Vagina (tissue), 2 donors: ENCODE measurements around the gene KRTAP4-6. TPM values are rescaled to one million over a fixed set of nuclear protein-coding genes. Genes with fewer than 3 reads are reported as not detected.

ENCODE experiments used
- DNase-seq, 2 donors: peaks; one replicate each; pipeline ENCODE4 v3.0.0-alpha.2; 2017; ENCODE audit errors: extremely low spot score in 2 of 2
- H3K27ac ChIP-seq: fragments of 200-600 bp; sonication (generic); one replicate; pipeline ENCODE4 v1.5.1; 2019
- H3K27me3 ChIP-seq: fragments of 200-600 bp; sonication (generic); one replicate; pipeline ENCODE4 v1.5.1; 2019
- H3K36me3 ChIP-seq, 2 donors: fragments of 200-600 bp; sonication (generic); one replicate each; pipeline ENCODE4 v1.5.1; 2017 to 2019
- H3K4me1 ChIP-seq: fragments of 200-600 bp; sonication (generic); one replicate; pipeline ENCODE4 v1.5.1; 2019
- H3K4me3 ChIP-seq, 2 donors: fragments of 200-600 bp; sonication (generic); 1 replicate in 1 of 2; 2 replicates in 1 of 2; pipeline ENCODE4 v1.5.1; 2016 to 2019
- H3K9me3 ChIP-seq: fragments of 200-600 bp; sonication (generic); one replicate; pipeline ENCODE4 v1.5.1; 2019
- CTCF ChIP-seq, 3 experiments: fragments of 450-650 bp in 2 of 3; fragments of 200-600 bp in 1 of 3; sonication (generic) in 1 of 3; IDR thresholded peaks; one replicate each; pipeline ENCODE4 v1.5.1; 2017 to 2019; ENCODE audit warnings: antibody characterized with exemption in 3 of 3, mild to moderate bottlenecking in 2 of 3, moderate library complexity in 2 of 3
- POLR2A ChIP-seq, 2 donors: fragments of 450-650 bp; IDR thresholded peaks; one replicate each; pipeline ENCODE4 v1.6.1; 2017; ENCODE audit warnings: antibody characterized with exemption in 2 of 2, mild to moderate bottlenecking in 2 of 2, moderate library complexity in 2 of 2
- POLR2AphosphoS5 ChIP-seq, 2 donors: sonication (generic); formaldehyde crosslinking; IDR thresholded peaks; one replicate each; pipeline ENCODE4 v1.9.0; 2017; ENCODE audit warnings: antibody characterized with exemption in 2 of 2, mild to moderate bottlenecking in 2 of 2, low read depth in 1 of 2; ENCODE audit not compliant: insufficient read depth in 1 of 2
- intact Hi-C: fragments of 100-400 bp; cut with DNase I; formaldehyde crosslinking; loops from one replicate; pipeline ENCODE4 v1.15.1; 2023
- small RNA-seq: library from RNA; depleted of rRNA; stranded (forward); fragments of <200 nt; gene quantifications from one replicate; pipeline ENCODE3, GENCODE V24; 2016
- total RNA-seq: library from RNA; depleted of rRNA; stranded (reverse); fragments of >200 nt; gene quantifications from one replicate; pipeline ENCODE4 v1.2.3, GENCODE V29; 2016

KRTAP4-6 gene
- total RNA-seq, 1 donor from 2014 or later: not detected

- no peak for DNase-seq
- intact Hi-C loops: no loop called here
- H3K27me3 ChIP-seq: no peaks in the 10 kb centered on the region
- no peaks in the 10 kb centered on the region for H3K36me3 ChIP-seq
- TF ChIP-seq POLR2AphosphoS5 (IDR thresholded peaks at IDR 0.05; ENCODE audit: insufficient read depth in 1 of 2, low read depth in 1 of 2): no peak
- no peak for TF ChIP-seq POLR2A (IDR thresholded peaks at IDR 0.05)
- TF ChIP-seq CTCF (IDR thresholded peaks at IDR 0.05): no peak
- H3K27ac ChIP-seq: no peak overlapping the region
- H3K4me3 ChIP-seq: no peak overlapping the region
- no peaks in the 10 kb centered on the region for H3K9me3 ChIP-seq
- no peaks in the 10 kb centered on the region for H3K4me1 ChIP-seq
These were observed 41.9 kb downstream of the KRTAP4-6 start for GRCh38 chr17:41098481-41098880.

GRCh38 chr17:41098042-41098441 is 42.3 kb downstream of the KRTAP4-6 start, which contains the start of gene KRTAP4-8:
KRTAP4-8 (minus strand) TSS chr17:41098142; CDS start chr17:41098084, 58 bp downstream.
- TF ChIP-seq CTCF (IDR thresholded peaks at IDR 0.05) (no peak), POLR2A (IDR thresholded peaks at IDR 0.05) (no peak), POLR2AphosphoS5 (IDR thresholded peaks at IDR 0.05; ENCODE audit: insufficient read depth in 1 of 2, low read depth in 1 of 2) (no peak)
- Histone ChIP-seq H3K36me3 (no peaks in the 10 kb centered on the region), H3K4me3 (no peak within 1 kb of the TSS), H3K9me3 (no peaks in the 10 kb centered on the region), H3K27ac (no peak within 1 kb of the TSS), H3K4me1 (no peaks in the 10 kb centered on the region), H3K27me3 (no peaks in the 10 kb centered on the region)
- DNase-seq: no peak
- intact Hi-C loops: no loop called here

- Histone ChIP-seq H3K27me3 (no peaks in the 10 kb centered on the region), H3K4me3 (no peak overlapping the region), H3K9me3 (no peaks in the 10 kb centered on the region), H3K4me1 (no peaks in the 10 kb centered on the region), H3K27ac (no peak overlapping the region), H3K36me3 (no peaks in the 10 kb centered on the region)
- intact Hi-C loops: no loop called here
- no peak for DNase-seq
- TF ChIP-seq CTCF (IDR thresholded peaks at IDR 0.05) (no peak), POLR2AphosphoS5 (IDR thresholded peaks at IDR 0.05; ENCODE audit: insufficient read depth in 1 of 2, low read depth in 1 of 2) (no peak), POLR2A (IDR thresholded peaks at IDR 0.05) (no peak)
These were observed 44.3 kb downstream of the KRTAP4-6 start for GRCh38 chr17:41096055-41096454.

Small RNA genes within 50 kb of the gene (small RNA-seq; reads per million reads assigned to genes)
- gene KRTAP4-17P: not detected

Other genes with a start within 250 kb of the KRTAP4-6 start
- 0.98 TPM for gene KRT23, start 202.9 kb downstream of the KRTAP4-6 start, total RNA-seq
- gene KRT39, start 173.6 kb downstream of the KRTAP4-6 start, total RNA-seq: not detected
- not detected for gene KRT40, start 156.2 kb downstream of the KRTAP4-6 start, total RNA-seq
- not detected for gene KRTAP3-3, start 146.4 kb downstream of the KRTAP4-6 start, total RNA-seq
- gene KRTAP3-2, start 140.6 kb downstream of the KRTAP4-6 start, total RNA-seq: not detected
- not detected for gene KRTAP3-1, start 131.4 kb downstream of the KRTAP4-6 start, total RNA-seq
- not detected for gene KRTAP1-5, start 113.3 kb downstream of the KRTAP4-6 start, total RNA-seq
- gene KRTAP1-4, start 110.3 kb downstream of the KRTAP4-6 start, total RNA-seq: not detected
- not detected for gene KRTAP1-3, start 105.7 kb downstream of the KRTAP4-6 start, total RNA-seq
- gene KRTAP1-1, start 99.1 kb downstream of the KRTAP4-6 start, total RNA-seq: not detected
- not detected for gene KRTAP2-1, start 93.2 kb downstream of the KRTAP4-6 start, total RNA-seq
- not detected for gene KRTAP2-2, start 85.3 kb downstream of the KRTAP4-6 start, total RNA-seq
- not detected for gene KRTAP2-3, start 80.4 kb downstream of the KRTAP4-6 start, total RNA-seq
- gene KRTAP2-4, start 74.7 kb downstream of the KRTAP4-6 start, total RNA-seq: not detected
- gene KRTAP4-7, start 56.4 kb downstream of the KRTAP4-6 start, total RNA-seq: not detected
- not detected for gene KRTAP4-8, start 42.4 kb downstream of the KRTAP4-6 start, total RNA-seq
- not detected for gene KRTAP4-16, start 38.3 kb downstream of the KRTAP4-6 start, total RNA-seq
- not detected for gene KRTAP4-9, start 35.2 kb downstream of the KRTAP4-6 start, total RNA-seq
- not detected for gene KRTAP4-11, start 22.2 kb downstream of the KRTAP4-6 start, total RNA-seq
- not detected for gene KRTAP4-12, start 16.4 kb downstream of the KRTAP4-6 start, total RNA-seq
- gene KRTAP4-5, start 9.3 kb upstream of the KRTAP4-6 start, total RNA-seq: not detected
- gene KRTAP4-4, start 20.2 kb upstream of the KRTAP4-6 start, total RNA-seq: not detected
- not detected for gene KRTAP4-3, start 27.7 kb upstream of the KRTAP4-6 start, total RNA-seq
- not detected for gene KRTAP4-2, start 37.7 kb upstream of the KRTAP4-6 start, total RNA-seq
- not detected for gene KRTAP4-1, start 44.4 kb upstream of the KRTAP4-6 start, total RNA-seq
- gene KRTAP9-1, start 49.3 kb upstream of the KRTAP4-6 start, total RNA-seq: not detected
- gene KRTAP9-2, start 86.1 kb upstream of the KRTAP4-6 start, total RNA-seq: not detected
- not detected for gene KRTAP9-3, start 91.9 kb upstream of the KRTAP4-6 start, total RNA-seq
- gene KRTAP9-8, start 97.5 kb upstream of the KRTAP4-6 start, total RNA-seq: not detected
- gene KRTAP9-4, start 109.1 kb upstream of the KRTAP4-6 start, total RNA-seq: not detected
- gene KRTAP9-9, start 114.8 kb upstream of the KRTAP4-6 start, total RNA-seq: not detected
- gene KRTAP9-6, start 124.8 kb upstream of the KRTAP4-6 start, total RNA-seq: not detected
- not detected for gene KRTAP9-7, start 135.2 kb upstream of the KRTAP4-6 start, total RNA-seq
- not detected for gene KRTAP29-1, start 162.3 kb upstream of the KRTAP4-6 start, total RNA-seq
- gene KRTAP16-1, start 168.8 kb upstream of the KRTAP4-6 start, total RNA-seq: not detected
- gene KRTAP17-1, start 175.2 kb upstream of the KRTAP4-6 start, total RNA-seq: not detected
- 1.5 TPM for gene KRT33A, start 210.3 kb upstream of the KRTAP4-6 start, total RNA-seq
- not detected for gene KRT33B, start 229.3 kb upstream of the KRTAP4-6 start, total RNA-seq
- gene KRT34, start 241.8 kb upstream of the KRTAP4-6 start, total RNA-seq: 0.74 TPM